Activated naive CD8-positive, alpha-beta T cell treated with anti-CD3 and anti-CD28 coated beads for 36 hours (primary cell): ENCODE data around the gene TMEM131. TPM values are rescaled to one million over a fixed set of nuclear protein-coding genes. Genes with fewer than 3 reads are reported as not detected.
"Not testable (repeated sequence)": the region's sequence is repeated elsewhere in the genome, so short reads cannot be mapped to it uniquely, and the experiment has no call there.

Experiments
- DNase-seq: peaks from one replicate; pipeline ENCODE4 v3.0.0; 2021
- H3K27ac Mint-ChIP-seq: one replicate; pipeline ENCODE4 v1.8.0; 2022; ENCODE audit warnings: mild to moderate bottlenecking, moderate library complexity, mixed read lengths
- H3K27me3 Mint-ChIP-seq: one replicate; pipeline ENCODE4 v1.8.0; 2022; ENCODE audit warnings: mild to moderate bottlenecking, mixed read lengths
- H3K36me3 Mint-ChIP-seq: one replicate; pipeline ENCODE4 v1.8.0; 2021; ENCODE audit warnings: mild to moderate bottlenecking, mixed read lengths
- H3K4me1 Mint-ChIP-seq: one replicate; pipeline ENCODE4 v1.8.0; 2021; ENCODE audit warnings: mixed read lengths
- H3K4me3 Mint-ChIP-seq: one replicate; pipeline ENCODE4 v1.8.0; 2022; ENCODE audit warnings: mild to moderate bottlenecking, moderate library complexity, mixed read lengths
- H3K9me3 Mint-ChIP-seq: one replicate; pipeline ENCODE4 v1.8.0; 2022; ENCODE audit warnings: mixed read lengths
- total RNA-seq, 2 experiments: library from RNA; stranded (reverse); gene quantifications; one replicate each; pipeline ENCODE4 v1.2.3, GENCODE V29; 2021

Gene TMEM131
- total RNA-seq, 2 experiments from 2014 or later, result 25.2 to 27.9 TPM

- Mint-ChIP-seq H3K27me3 (no peaks in the 10 kb centered on the region), H3K9me3 (peaks cover 13% of the 10 kb centered on the region), H3K4me1 (peaks cover 6% of the 10 kb centered on the region), H3K4me3 (no peak overlapping the region), H3K27ac (no peak overlapping the region), H3K36me3 (peaks cover 45% of the 10 kb centered on the region)
- no peak for DNase-seq
Measured at GRCh38 chr2:97863829-97864228, 131.9 kb downstream of the TMEM131 start.

DNA sequence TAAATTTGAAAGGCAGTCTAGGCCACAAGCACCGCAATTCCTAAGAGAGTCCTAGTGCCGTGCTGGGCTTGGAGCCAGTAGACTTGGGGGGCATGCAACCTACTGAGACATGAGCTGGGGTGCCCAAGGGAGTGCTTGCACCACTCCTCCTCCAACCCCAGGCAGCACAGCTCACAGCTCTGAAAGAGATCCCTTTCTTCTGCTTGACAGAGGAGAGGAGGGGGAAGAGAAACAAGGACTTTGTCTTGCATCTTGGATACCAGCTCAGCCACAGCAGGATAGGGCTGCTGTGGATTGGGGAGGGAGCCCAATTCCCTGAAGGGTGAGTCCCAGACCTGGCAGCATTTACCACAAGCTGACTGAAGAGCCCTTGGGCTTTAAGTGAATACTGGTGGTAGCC is 134.6 kb downstream of the TMEM131 start:
- H3K27me3 Mint-ChIP-seq, result no peaks in the 10 kb centered on the region
- peaks cover 10% of the 10 kb centered on the region for H3K9me3 Mint-ChIP-seq
- no peak overlapping the region for H3K4me3 Mint-ChIP-seq
- DNase-seq, result no peak
- peaks cover 5% of the 10 kb centered on the region for H3K4me1 Mint-ChIP-seq
- H3K27ac Mint-ChIP-seq, result no peak overlapping the region
- H3K36me3 Mint-ChIP-seq, result peaks cover 42% of the 10 kb centered on the region

DNA sequence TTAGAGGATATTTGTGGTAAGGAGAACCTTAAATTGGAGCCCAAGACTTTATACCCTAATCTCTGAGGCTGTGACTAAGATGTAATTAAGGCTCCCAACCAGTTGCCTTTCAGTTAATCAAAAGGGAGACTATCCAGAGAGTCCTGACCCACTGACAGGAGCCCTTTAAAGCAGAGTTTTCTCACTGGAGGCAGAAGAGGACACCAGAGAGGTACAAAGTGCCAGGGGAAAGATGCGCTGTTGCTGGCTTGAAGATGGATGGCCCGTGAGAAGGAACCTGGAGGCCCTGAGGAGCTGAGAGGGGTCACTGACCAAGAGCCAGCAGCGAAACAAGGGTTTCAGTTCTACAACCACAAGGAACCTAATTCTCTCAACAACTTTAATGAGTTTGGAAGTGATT is 137.3 kb downstream of the TMEM131 start:
- no peak overlapping the region for H3K4me3 Mint-ChIP-seq
- peaks cover 3% of the 10 kb centered on the region for H3K9me3 Mint-ChIP-seq

GRCh38 chr2:97857553-97857952 is 138.2 kb downstream of the TMEM131 start:
- Mint-ChIP-seq H3K9me3 (no peaks in the 10 kb centered on the region), H3K27ac (no peak overlapping the region), H3K36me3 (peaks cover 31% of the 10 kb centered on the region), H3K27me3 (no peaks in the 10 kb centered on the region), H3K4me1 (peaks cover 8% of the 10 kb centered on the region), H3K4me3 (no peak overlapping the region)
- DNase-seq, result no peak

More for the DNA sequence above, 137.3 kb downstream of the TMEM131 start:
- H3K27me3 Mint-ChIP-seq, result no peaks in the 10 kb centered on the region
- DNase-seq, result no peak
- H3K27ac Mint-ChIP-seq, result no peak overlapping the region
- H3K4me1 Mint-ChIP-seq, result peaks cover 7% of the 10 kb centered on the region
- H3K36me3 Mint-ChIP-seq, result peaks cover 36% of the 10 kb centered on the region

DNA sequence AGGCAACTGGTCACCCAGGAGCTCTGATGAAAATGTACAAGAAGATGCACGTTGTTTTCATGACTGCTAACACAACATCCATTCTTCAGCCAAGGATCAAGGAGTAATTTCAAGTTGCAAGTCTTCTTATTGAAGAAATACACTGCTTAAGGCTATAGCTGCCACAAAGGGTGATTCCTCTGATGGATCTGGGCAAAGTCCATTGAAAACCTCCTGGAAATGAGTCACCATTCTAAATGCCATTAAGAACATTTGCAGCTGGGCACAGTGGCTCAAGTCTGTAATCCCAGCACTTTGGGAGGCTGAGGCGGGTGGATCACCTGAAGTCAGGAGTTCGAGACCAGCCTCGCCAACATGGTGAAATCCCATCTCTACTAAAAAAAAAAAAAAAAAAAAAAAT is 142.7 kb downstream of the TMEM131 start:
- not testable (repeated sequence) for H3K9me3 Mint-ChIP-seq, H3K4me3 Mint-ChIP-seq, DNase-seq, H3K27ac Mint-ChIP-seq, H3K27me3 Mint-ChIP-seq
- Mint-ChIP-seq H3K36me3 (peaks cover 21% of the 10 kb centered on the region), H3K4me1 (peaks cover 37% of the 10 kb centered on the region)

DNA sequence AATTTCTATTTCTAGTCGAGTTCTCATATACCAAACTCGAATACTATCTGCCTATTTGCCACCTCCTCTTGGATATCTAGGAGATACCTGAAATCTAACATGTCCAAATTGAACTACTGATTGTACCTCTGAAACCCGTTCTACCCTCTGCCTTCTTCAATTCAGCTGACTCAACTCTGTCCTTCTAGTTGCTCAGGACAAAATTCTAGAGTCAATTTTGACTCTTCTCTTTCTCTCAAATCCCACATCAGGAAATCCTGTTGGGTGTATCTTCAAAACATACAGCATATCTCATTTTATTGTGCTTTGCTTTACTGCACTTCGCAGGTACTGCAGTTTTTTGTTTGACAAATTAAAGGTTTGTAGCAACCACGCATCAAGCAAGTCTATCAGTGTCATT is 144.6 kb downstream of the TMEM131 start:
- no peak for DNase-seq
- peaks cover 39% of the 10 kb centered on the region for H3K4me1 Mint-ChIP-seq
- no peak overlapping the region for H3K27ac Mint-ChIP-seq
- H3K9me3 Mint-ChIP-seq, result no peaks in the 10 kb centered on the region
- no peaks in the 10 kb centered on the region for H3K27me3 Mint-ChIP-seq
- H3K36me3 Mint-ChIP-seq, result peaks cover 25% of the 10 kb centered on the region
- no peak overlapping the region for H3K4me3 Mint-ChIP-seq

- Mint-ChIP-seq H3K36me3 (peaks cover 27% of the 10 kb centered on the region), H3K4me3 (no peak overlapping the region), H3K27ac (peak overlapping the region; percentile 3), H3K4me1 (peaks cover 47% of the 10 kb centered on the region), H3K27me3 (no peaks in the 10 kb centered on the region), H3K9me3 (no peaks in the 10 kb centered on the region)
- DNase-seq, result no peak
Measured at GRCh38 chr2:97849881-97850528, 145.7 kb downstream of the TMEM131 start.

DNA sequence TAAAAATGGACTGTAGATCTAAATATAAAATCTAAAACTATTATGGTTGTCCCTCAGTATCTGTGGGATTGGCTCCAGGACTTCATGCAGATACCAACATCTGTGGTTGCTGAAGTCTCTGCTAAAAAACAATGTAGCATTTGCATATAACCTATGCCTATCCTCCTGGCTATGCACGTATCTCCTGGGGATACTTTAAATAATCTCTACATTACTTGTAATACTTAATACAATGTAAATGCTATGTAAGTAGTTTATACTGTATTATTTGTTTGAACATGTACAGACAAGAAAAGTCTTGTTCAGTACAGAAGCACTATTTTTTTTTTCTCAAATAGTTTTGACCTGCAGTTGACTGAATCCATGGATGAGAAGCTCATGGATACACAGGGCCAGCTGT is 147.4 kb downstream of the TMEM131 start:
- DNase-seq, result no peak
- Mint-ChIP-seq H3K27me3 (no peaks in the 10 kb centered on the region), H3K9me3 (no peaks in the 10 kb centered on the region), H3K36me3 (peaks cover 17% of the 10 kb centered on the region), H3K4me1 (peaks cover 44% of the 10 kb centered on the region), H3K4me3 (no peak overlapping the region), H3K27ac (no peak overlapping the region)

GRCh38 chr2:97846716-97847115 is 149.0 kb downstream of the TMEM131 start:
- DNase-seq, H3K27me3 Mint-ChIP-seq, H3K9me3 Mint-ChIP-seq, H3K27ac Mint-ChIP-seq, H3K4me3 Mint-ChIP-seq: not testable (repeated sequence)
- peaks cover 35% of the 10 kb centered on the region for H3K4me1 Mint-ChIP-seq
- peaks cover 14% of the 10 kb centered on the region for H3K36me3 Mint-ChIP-seq

- no peak overlapping the region for H3K4me3 Mint-ChIP-seq
- no peak for DNase-seq
- H3K27me3 Mint-ChIP-seq, result no peaks in the 10 kb centered on the region
- H3K27ac Mint-ChIP-seq, result no peak overlapping the region
- H3K36me3 Mint-ChIP-seq, result peaks cover 12% of the 10 kb centered on the region
- H3K9me3 Mint-ChIP-seq, result no peaks in the 10 kb centered on the region
- peaks cover 27% of the 10 kb centered on the region for H3K4me1 Mint-ChIP-seq
Measured at GRCh38 chr2:97845818-97846217, 149.9 kb downstream of the TMEM131 start.

- H3K9me3 Mint-ChIP-seq, result no peaks in the 10 kb centered on the region
- H3K4me1 Mint-ChIP-seq, result peaks cover 23% of the 10 kb centered on the region
- H3K27me3 Mint-ChIP-seq, result no peaks in the 10 kb centered on the region
- no peak overlapping the region for H3K27ac Mint-ChIP-seq
- H3K36me3 Mint-ChIP-seq, result peaks cover 16% of the 10 kb centered on the region
- DNase-seq, result no peak
- H3K4me3 Mint-ChIP-seq, result no peak overlapping the region
Measured at GRCh38 chr2:97845133-97845532, 150.6 kb downstream of the TMEM131 start.

DNA sequence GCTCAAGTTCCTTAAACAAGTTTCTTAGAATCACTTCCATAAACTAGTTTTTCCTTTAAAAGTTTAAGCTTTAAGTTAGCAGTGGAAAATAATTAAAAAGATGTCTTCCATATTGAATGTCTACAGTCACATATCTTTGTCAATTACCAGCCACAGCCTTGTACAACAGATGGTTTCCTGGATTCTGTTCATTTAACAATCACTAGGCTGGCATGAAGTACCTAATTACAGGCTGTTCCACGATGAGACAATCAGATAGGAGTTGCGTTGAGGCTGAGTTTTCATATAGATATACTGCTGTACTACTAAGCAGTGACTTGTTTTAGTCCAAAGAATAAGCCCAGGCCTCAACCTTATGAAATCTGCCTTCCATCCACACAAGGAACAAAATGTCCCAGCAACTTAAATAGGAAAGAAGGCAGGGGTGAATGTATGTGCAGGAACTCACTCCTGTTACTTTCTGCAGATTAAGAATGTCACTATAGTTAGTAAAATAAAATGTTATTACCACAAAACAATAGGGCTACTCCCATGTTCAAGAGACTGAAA is 151.4 kb downstream of the TMEM131 start:
- DNase-seq, result no peak
- Mint-ChIP-seq H3K27ac (no peak overlapping the region), H3K4me3 (no peak overlapping the region), H3K9me3 (no peaks in the 10 kb centered on the region), H3K36me3 (peaks cover 19% of the 10 kb centered on the region), H3K27me3 (no peaks in the 10 kb centered on the region), H3K4me1 (peaks cover 17% of the 10 kb centered on the region)

DNA sequence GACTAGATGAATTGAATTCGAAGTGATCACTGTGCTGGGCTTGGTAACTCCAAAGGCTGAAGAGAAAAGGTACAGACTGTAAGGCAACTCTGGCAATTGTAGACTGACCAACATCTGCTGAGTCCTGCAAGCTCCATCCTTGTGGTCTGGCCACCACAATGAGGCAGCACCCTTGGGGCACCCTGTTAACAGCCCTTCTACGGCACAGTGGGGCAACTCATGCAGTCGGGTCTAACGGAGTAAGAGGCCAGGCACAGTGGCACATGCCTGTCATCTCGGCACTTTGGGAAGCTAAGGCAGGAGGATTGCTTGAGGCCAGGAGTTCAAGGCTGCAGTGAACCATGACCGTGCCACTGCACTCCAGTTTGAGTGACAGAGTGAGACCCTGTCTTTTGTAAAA is 155.6 kb downstream of the TMEM131 start:
- Mint-ChIP-seq H3K4me1 (peaks cover 5% of the 10 kb centered on the region), H3K36me3 (peaks cover 17% of the 10 kb centered on the region), H3K9me3 (no peaks in the 10 kb centered on the region), H3K27me3 (no peaks in the 10 kb centered on the region), H3K4me3 (no peak overlapping the region), H3K27ac (no peak overlapping the region)
- no peak for DNase-seq

DNA sequence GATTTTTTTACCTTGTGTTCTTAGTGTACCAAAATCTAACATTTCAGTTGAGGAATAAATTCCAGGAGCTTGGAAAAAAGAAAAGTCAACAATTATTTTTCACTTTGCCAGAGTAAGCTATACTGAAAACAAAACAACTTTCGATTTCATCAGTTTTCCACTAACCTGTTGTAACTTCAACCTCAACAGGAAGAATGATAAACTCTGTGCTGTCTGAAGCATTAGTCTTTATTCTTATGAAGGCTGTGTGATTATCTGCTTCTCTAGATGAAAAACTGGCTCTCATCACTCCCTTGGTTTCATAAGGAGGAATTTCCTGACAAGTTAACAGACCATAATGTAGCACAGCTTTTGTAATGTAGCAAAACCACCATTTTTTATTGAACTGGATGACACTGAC is 161.1 kb downstream of the TMEM131 start:
- H3K9me3 Mint-ChIP-seq, result no peaks in the 10 kb centered on the region
- no peak for DNase-seq
- peaks cover 13% of the 10 kb centered on the region for H3K4me1 Mint-ChIP-seq
- H3K4me3 Mint-ChIP-seq, result no peak overlapping the region
- no peaks in the 10 kb centered on the region for H3K27me3 Mint-ChIP-seq
- H3K36me3 Mint-ChIP-seq, result peaks cover 7% of the 10 kb centered on the region
- peak overlapping the region; percentile 62 for H3K27ac Mint-ChIP-seq

DNA sequence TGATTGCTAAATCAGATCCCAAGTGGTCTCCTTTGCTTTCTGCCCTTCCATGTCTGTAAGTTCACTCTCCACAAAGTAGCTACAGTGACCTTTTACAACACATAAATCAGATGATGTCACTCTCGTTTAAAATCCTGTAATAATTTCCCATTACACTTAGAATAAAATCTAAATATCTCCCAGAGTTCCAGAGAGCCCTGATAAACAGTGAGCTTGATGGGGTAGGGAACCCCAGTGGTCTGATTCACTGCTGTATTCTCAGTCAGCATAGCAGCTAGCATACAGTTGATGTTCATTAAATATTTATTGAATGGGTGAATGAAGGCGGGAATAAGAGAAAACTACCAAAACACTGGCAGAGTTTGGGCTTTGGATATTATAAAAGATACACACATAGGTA is 164.6 kb downstream of the TMEM131 start:
- no peak overlapping the region for H3K4me3 Mint-ChIP-seq
- no peaks in the 10 kb centered on the region for H3K9me3 Mint-ChIP-seq
- no peak overlapping the region for H3K27ac Mint-ChIP-seq
- peaks cover 11% of the 10 kb centered on the region for H3K36me3 Mint-ChIP-seq
- H3K4me1 Mint-ChIP-seq, result peaks cover 19% of the 10 kb centered on the region
- DNase-seq, result no peak
- H3K27me3 Mint-ChIP-seq, result no peaks in the 10 kb centered on the region

- H3K27me3 Mint-ChIP-seq, H3K9me3 Mint-ChIP-seq, DNase-seq, H3K4me3 Mint-ChIP-seq, H3K4me1 Mint-ChIP-seq, H3K27ac Mint-ChIP-seq: not testable (repeated sequence)
- H3K36me3 Mint-ChIP-seq, result peaks cover 11% of the 10 kb centered on the region
Measured at GRCh38 chr2:97829255-97829654, 166.5 kb downstream of the TMEM131 start.
